ENCODE measurements around the gene RASAL2. TPM values are rescaled to one million over a fixed set of nuclear protein-coding genes. Genes with fewer than 3 reads are reported as not detected.
"Not testable (repeated sequence)": the region's sequence is repeated elsewhere in the genome, so short reads cannot be mapped to it uniquely, and the experiment has no call there.

RASAL2 gene
- total and polyA plus RNA-seq, 2 experiments from 2014 or later, result 16.0 to 42.2 TPM

GRCh38 chr1:178345807-178346206 lies 251.9 kb downstream of the RASAL2 start (continued):
- TF ChIP-seq REST (IDR thresholded peaks at IDR 0.05; ENCODE audit: unreplicated experiment) (no peak), POLR2AphosphoS5 (IDR thresholded peaks at IDR 0.05; ENCODE audit: low read depth) (no peak), ZNF114 (CRISPR knock-in tag; IDR thresholded peaks at IDR 0.05) (no peak), STAT1 (IDR thresholded peaks at IDR 0.05; ENCODE audit: unreplicated experiment) (no peak), ETS1 (IDR thresholded peaks at IDR 0.05) (no peak), ZNF331 (CRISPR knock-in tag; IDR thresholded peaks at IDR 0.05; ENCODE audit: low read depth) (no peak), CREB1 (CRISPR knock-in tag; IDR thresholded peaks at IDR 0.05; ENCODE audit: low read depth) (no peak)

- DNase-seq (ENCODE audit: low spot score), result no peak
- Mint-ChIP-seq H3K4me3 (no peak overlapping the region), H3K36me3 (ENCODE audit: low read depth) (peaks cover 22% of the 10 kb centered on the region), H3K4me1 (peaks cover 12% of the 10 kb centered on the region), H3K27me3 (ENCODE audit: insufficient read depth, low read depth, poor library complexity) (peaks cover 9% of the 10 kb centered on the region), H3K27ac (no peak overlapping the region), H3K9me3 (peaks cover 15% of the 10 kb centered on the region)
- H3K79me2 ChIP-seq (replicated peaks; ENCODE audit: insufficient read depth), result peaks cover 54% of the 10 kb centered on the region
- H3K9me2 ChIP-seq (ENCODE audit: insufficient read depth), result no peaks in the 10 kb centered on the region
- H3K27me3 ChIP-seq (ENCODE audit: insufficient read depth), result no peaks in the 10 kb centered on the region
- no peak overlapping the region for H3K27ac ChIP-seq (ENCODE audit: low read depth)
- ATAC-seq, result no peak
- no peaks in the 10 kb centered on the region for H3K36me3 ChIP-seq (ENCODE audit: insufficient read depth)
- H3K4me1 ChIP-seq (ENCODE audit: insufficient read depth), result peaks cover 12% of the 10 kb centered on the region
- H3K4me3 ChIP-seq, result no peak overlapping the region
- H4K20me1 ChIP-seq (replicated peaks; ENCODE audit: insufficient read depth), result no peaks in the 10 kb centered on the region
- H3F3A ChIP-seq (replicated peaks; ENCODE audit: low read depth), result no peaks in the 10 kb centered on the region
- H2AFZ ChIP-seq, result no peak overlapping the region
- TF ChIP-seq ZNF114 (CRISPR knock-in tag; IDR thresholded peaks at IDR 0.05) (no peak), ETS1 (IDR thresholded peaks at IDR 0.05) (no peak)
- no peak overlapping the region for H3K4me2 ChIP-seq
Observed at GRCh38 chr1:178349801-178350200, 255.9 kb downstream of the RASAL2 start.

DNA sequence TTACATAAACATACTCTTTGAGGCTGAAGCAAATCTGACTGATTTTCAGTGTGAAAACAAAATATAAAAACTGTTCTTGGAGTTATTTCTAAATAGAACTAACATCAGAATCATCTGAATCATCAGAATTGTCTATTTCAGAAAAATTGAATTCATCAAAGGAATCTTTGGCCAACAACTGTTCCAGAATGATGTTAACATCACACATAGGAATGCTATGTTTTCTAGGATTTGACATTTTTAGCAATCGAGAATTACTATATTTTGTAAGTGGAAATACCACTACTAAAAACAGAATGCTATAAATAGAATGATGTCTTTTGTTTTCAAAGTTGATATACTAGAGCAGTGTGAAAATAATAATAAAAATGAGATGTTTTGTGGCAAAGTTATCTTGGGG lies 258.0 kb downstream of the RASAL2 start:
- not testable (repeated sequence) for H3K4me1 Mint-ChIP-seq; H3K36me3 ChIP-seq (ENCODE audit: insufficient read depth); ATAC-seq; H3K4me3 ChIP-seq; H3K27ac ChIP-seq (ENCODE audit: low read depth); H3K4me3 Mint-ChIP-seq; H3K27me3 Mint-ChIP-seq (ENCODE audit: insufficient read depth, low read depth, poor library complexity); H3F3A ChIP-seq (replicated peaks; ENCODE audit: low read depth); H3K27me3 ChIP-seq (ENCODE audit: insufficient read depth); H4K20me1 ChIP-seq (replicated peaks; ENCODE audit: insufficient read depth); H3K4me1 ChIP-seq (ENCODE audit: insufficient read depth); H3K4me2 ChIP-seq; H3K9me2 ChIP-seq (ENCODE audit: insufficient read depth); H3K27ac Mint-ChIP-seq; DNase-seq (ENCODE audit: low spot score); H2AFZ ChIP-seq
- H3K36me3 Mint-ChIP-seq (ENCODE audit: low read depth), result peaks cover 22% of the 10 kb centered on the region
- H3K79me2 ChIP-seq (replicated peaks; ENCODE audit: insufficient read depth), result peaks cover 42% of the 10 kb centered on the region
- H3K9me3 Mint-ChIP-seq, result peaks cover 15% of the 10 kb centered on the region

All from GM23338 (cell line).